ENCODE results near the gene C2CD3. TPM values are rescaled to one million over a fixed set of nuclear protein-coding genes. Genes with fewer than 3 reads are reported as not detected.

Gene C2CD3
- total RNA-seq, 1 experiment from 2014 or later: 22.0 TPM

DNA sequence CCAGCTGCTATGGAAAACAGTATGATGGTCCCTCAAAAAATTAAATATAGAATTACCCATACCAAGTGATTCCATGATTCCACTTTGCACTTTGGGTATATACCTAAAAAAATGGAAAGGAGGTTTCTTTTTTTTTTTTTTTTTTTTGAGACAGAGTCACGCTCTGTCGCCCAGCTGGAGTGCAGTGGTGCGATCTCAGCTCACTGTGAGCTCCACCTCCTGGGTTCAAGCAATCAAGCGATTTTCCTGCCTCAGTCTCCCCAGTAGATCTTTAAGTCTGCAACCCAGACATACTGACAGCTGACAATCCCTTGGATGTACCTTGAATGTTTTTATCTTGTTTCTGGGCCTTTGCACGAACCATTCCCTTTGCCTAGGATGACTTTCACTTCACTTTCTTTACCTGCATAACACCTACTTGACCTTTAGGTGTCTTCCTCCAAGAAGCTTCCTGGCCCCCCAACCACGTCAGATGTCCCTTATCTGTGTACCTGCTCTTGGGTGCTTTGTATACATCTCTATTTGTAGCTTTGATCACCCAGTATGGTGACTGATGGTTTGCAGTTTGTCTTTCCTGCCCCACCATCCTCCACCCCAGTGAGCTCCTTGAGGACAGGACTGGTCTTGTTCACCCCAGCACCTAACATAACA is 173.6 kb downstream of the C2CD3 start:
- TF ChIP-seq, protein P1, sequence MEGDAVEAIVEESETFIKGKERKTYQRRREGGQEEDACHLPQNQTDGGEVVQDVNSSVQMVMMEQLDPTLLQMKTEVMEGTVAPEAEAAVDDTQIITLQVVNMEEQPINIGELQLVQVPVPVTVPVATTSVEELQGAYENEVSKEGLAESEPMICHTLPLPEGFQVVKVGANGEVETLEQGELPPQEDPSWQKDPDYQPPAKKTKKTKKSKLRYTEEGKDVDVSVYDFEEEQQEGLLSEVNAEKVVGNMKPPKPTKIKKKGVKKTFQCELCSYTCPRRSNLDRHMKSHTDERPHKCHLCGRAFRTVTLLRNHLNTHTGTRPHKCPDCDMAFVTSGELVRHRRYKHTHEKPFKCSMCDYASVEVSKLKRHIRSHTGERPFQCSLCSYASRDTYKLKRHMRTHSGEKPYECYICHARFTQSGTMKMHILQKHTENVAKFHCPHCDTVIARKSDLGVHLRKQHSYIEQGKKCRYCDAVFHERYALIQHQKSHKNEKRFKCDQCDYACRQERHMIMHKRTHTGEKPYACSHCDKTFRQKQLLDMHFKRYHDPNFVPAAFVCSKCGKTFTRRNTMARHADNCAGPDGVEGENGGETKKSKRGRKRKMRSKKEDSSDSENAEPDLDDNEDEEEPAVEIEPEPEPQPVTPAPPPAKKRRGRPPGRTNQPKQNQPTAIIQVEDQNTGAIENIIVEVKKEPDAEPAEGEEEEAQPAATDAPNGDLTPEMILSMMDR (conservative IDR thresholded peaks at IDR 0.05): no peak
- WGBS (ENCODE audit: extremely low coverage, insufficient read length, low lambda C conversion rate): no CpG with 5 or more reads among the region's 6 CpGs
- Histone ChIP-seq H2AK5ac (ENCODE audit: insufficient read length, low read length) (no peak overlapping the region), H3K18ac (ENCODE audit: insufficient read length, low read depth, low read length) (no peak overlapping the region), H3T11ph (ENCODE audit: low read length) (no peak overlapping the region), H2AFZ (ENCODE audit: low read length) (no peak overlapping the region), H2BK120ac (ENCODE audit: low read depth, low read length, poor library complexity, severe bottlenecking) (no peak overlapping the region), H4K8ac (replicated peaks; ENCODE audit: insufficient read length, low read depth, low read length) (no peak overlapping the region), H3K4me1 (ENCODE audit: insufficient read depth, low read length) (no peaks in the 10 kb centered on the region), H3K9ac (ENCODE audit: extremely low read depth, insufficient read length, low read length) (peak overlapping the region; percentile 13), H3K4ac (ENCODE audit: low read depth, low read length) (no peak overlapping the region), H3K23ac (ENCODE audit: insufficient read length, low read depth, low read length) (no peak overlapping the region), H2BK5ac (ENCODE audit: insufficient read length, low read length) (no peak overlapping the region), H3K79me2 (ENCODE audit: insufficient read depth, low read length) (no peaks in the 10 kb centered on the region), H4K5ac (ENCODE audit: insufficient read length, low read depth, low read length) (no peak overlapping the region), H3K79me1 (ENCODE audit: insufficient read depth, low read depth, low read length, poor library complexity, severe bottlenecking) (no peaks in the 10 kb centered on the region), H2BK20ac (ENCODE audit: low read depth, low read length, poor library complexity, severe bottlenecking) (no peak overlapping the region), H2BK15ac (ENCODE audit: low read depth, low read length) (no peak overlapping the region), H3K27ac (ENCODE audit: insufficient read length, low read depth, low read length) (no peak overlapping the region), H2BK12ac (ENCODE audit: insufficient read length, low read depth, low read length) (no peak overlapping the region), H3K4me2 (ENCODE audit: insufficient read depth, insufficient read length, low read length) (no peak overlapping the region), H3K27me3 (ENCODE audit: insufficient read depth, low read length) (no peaks in the 10 kb centered on the region), H4K91ac (ENCODE audit: insufficient read length, low read depth, low read length) (no peak overlapping the region), H3K14ac (ENCODE audit: insufficient read depth, low read length) (no peak overlapping the region), H3K23me2 (ENCODE audit: insufficient read length, low read depth, low read length, poor library complexity, severe bottlenecking) (no peaks in the 10 kb centered on the region), H3K56ac (ENCODE audit: insufficient read length, low read depth, low read length) (no peak overlapping the region), H4K20me1 (ENCODE audit: control insufficient read depth, insufficient read depth, insufficient read length) (no peaks in the 10 kb centered on the region), H3K9me3 (ENCODE audit: control insufficient read depth, low read depth, low read length) (no peaks in the 10 kb centered on the region)
- Mint-ChIP-seq H3K27me3 (ENCODE audit: low read depth) (no peaks in the 10 kb centered on the region; the same call in 1 of the 2 replicates), H3K4me1 (peaks cover 9 to 14% of the 10 kb centered on the region in 2 experiments), H3K4me3 (no peak overlapping the region), H3K36me3 (ENCODE audit: insufficient read depth in 1 of 3, low read depth in 3 of 3) (no peaks in the 10 kb centered on the region; a peak in 1 of 7 replicates), H3K27ac (peak overlapping the region in 1 of 3 experiments; percentile 12; a peak in 1 of 7 replicates), H3K9me3 (no peaks in the 10 kb centered on the region)
- DNase-seq: no peak

Measured in H9 (cell line).